Activated naive CD4-positive, alpha-beta T cell treated with anti-CD3 and anti-CD28 coated beads for 36 hours (primary cell): ENCODE measurements around the gene SNF8. TPM values are rescaled to one million over a fixed set of nuclear protein-coding genes. Genes with fewer than 3 reads are reported as not detected.

Source experiments
- CTCF ChIA-PET: fragments of 350-600 bp; sonication (Branson Sonifier 250); formaldehyde crosslinking; loops from one replicate; lab custom pipeline; 2021; ENCODE audit warnings: antibody characterized with exemption; lab: Charles Lee
- DNase-seq: peaks from one replicate; pipeline ENCODE4 v3.0.0-alpha.2; 2020
- H3K27ac Mint-ChIP-seq: one replicate; pipeline ENCODE4 v1.8.0; 2021; ENCODE audit warnings: mild to moderate bottlenecking, mixed read lengths
- H3K27me3 Mint-ChIP-seq: one replicate; pipeline ENCODE4 v1.8.0; 2021; ENCODE audit warnings: low read depth, mixed read lengths
- H3K36me3 Mint-ChIP-seq: one replicate; pipeline ENCODE4 v1.8.0; 2021; ENCODE audit warnings: low read depth, mixed read lengths
- H3K4me1 Mint-ChIP-seq: one replicate; pipeline ENCODE4 v1.8.0; 2021; ENCODE audit warnings: low read depth, mixed read lengths
- H3K4me3 Mint-ChIP-seq: one replicate; pipeline ENCODE4 v1.8.0; 2021; ENCODE audit warnings: mild to moderate bottlenecking, moderate library complexity, mixed read lengths
- H3K9me3 Mint-ChIP-seq: one replicate; pipeline ENCODE4 v1.8.0; 2021; ENCODE audit warnings: mixed read lengths
- intact Hi-C: fragments of 100-400 bp; cut with micrococcal nuclease; formaldehyde crosslinking; loops from one replicate; pipeline ENCODE4 v1.15.1; 2023
- total RNA-seq, 2 experiments: library from RNA; stranded (reverse); gene quantifications; one replicate each; pipeline ENCODE4 v1.2.3, GENCODE V29; 2021

SNF8 gene
- total RNA-seq, 2 experiments from 2014 or later = 90.3 to 96.3 TPM

GRCh38 chr17:48905987-48906515 lies 38.6 kb downstream of the SNF8 start:
- intact Hi-C loops = no loop called here
- CTCF ChIA-PET = no interaction called here
- Mint-ChIP-seq H3K27me3 (no peaks in the 10 kb centered on the region), H3K9me3 (no peaks in the 10 kb centered on the region), H3K4me3 (no peak overlapping the region), H3K27ac (no peak overlapping the region), H3K4me1 (peaks cover 22% of the 10 kb centered on the region), H3K36me3 (peaks cover 13% of the 10 kb centered on the region)
- no peak for DNase-seq

DNA sequence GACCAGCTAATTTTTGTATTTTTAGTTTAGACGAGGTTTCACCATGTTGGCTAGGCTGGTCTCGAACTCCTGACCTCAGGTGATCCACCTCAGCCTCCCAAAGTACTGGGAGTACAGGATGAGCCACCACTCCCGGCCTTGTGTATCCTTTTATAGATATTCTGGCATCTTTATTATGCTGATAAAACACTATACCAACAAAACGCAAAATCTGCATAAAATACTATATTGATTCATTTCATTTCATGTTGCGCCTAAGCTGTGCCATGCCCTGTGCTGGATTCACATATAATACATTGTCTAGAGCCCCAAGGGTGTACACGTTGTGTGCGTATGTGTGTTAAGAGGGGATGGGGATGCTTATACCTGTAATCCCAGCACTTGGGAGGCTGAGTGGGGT lies 40.2 kb downstream of the SNF8 start:
- no peak overlapping the region for H3K4me3 Mint-ChIP-seq
- no peaks in the 10 kb centered on the region for H3K9me3 Mint-ChIP-seq
- H3K36me3 Mint-ChIP-seq = peaks cover 3% of the 10 kb centered on the region
- H3K27ac Mint-ChIP-seq = no peak overlapping the region
- CTCF ChIA-PET = no interaction called here
- no peak for DNase-seq
- intact Hi-C loops = no loop called here
- no peaks in the 10 kb centered on the region for H3K27me3 Mint-ChIP-seq
- peaks cover 6% of the 10 kb centered on the region for H3K4me1 Mint-ChIP-seq

GRCh38 chr17:48903401-48903800 lies 41.2 kb downstream of the SNF8 start:
- CTCF ChIA-PET = interaction anchor here (0.6 to 2.7 kb wide), 3 partner anchors 18 to 172 kb away, joined by 3 to 20 read pairs (median 3); no protein-coding TSS in a partner anchor
- peaks cover 3% of the 10 kb centered on the region for H3K4me1 Mint-ChIP-seq
- H3K27ac Mint-ChIP-seq = no peak overlapping the region
- H3K4me3 Mint-ChIP-seq = no peak overlapping the region
- H3K9me3 Mint-ChIP-seq = no peaks in the 10 kb centered on the region
- intact Hi-C loops = no loop called here
- no peak for DNase-seq
- no peaks in the 10 kb centered on the region for H3K36me3 Mint-ChIP-seq
- no peaks in the 10 kb centered on the region for H3K27me3 Mint-ChIP-seq

- no peak overlapping the region for H3K4me3 Mint-ChIP-seq
Observed at GRCh38 chr17:48901241-48901640, 43.4 kb downstream of the SNF8 start.

DNA sequence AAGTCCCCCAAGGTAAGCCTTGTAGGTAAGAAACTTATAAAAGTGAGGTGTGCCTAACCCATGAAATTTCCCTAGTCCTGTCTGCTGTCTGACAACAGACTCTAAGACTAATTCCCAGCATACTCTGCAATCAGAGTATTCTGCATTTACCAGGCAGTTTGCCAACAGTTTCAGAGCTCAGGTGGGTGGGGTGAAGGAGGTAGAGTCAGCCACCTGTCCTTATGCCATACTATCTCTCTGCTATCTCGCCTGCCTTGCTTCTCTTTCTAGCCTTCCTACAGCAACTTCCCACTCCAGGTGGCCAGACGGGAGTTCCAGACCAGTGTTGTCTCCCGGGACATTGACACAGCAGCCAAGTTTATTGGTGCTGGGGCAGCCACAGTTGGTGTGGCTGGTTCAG lies 49.8 kb downstream of the SNF8 start:
- no peaks in the 10 kb centered on the region for H3K9me3 Mint-ChIP-seq
- intact Hi-C loops = loop anchor here (5.0 kb wide), 1 partner anchor 793 kb away; the partner anchor contains the start of gene CBX1
- no peak overlapping the region for H3K4me3 Mint-ChIP-seq
- H3K4me1 Mint-ChIP-seq = peaks cover 25% of the 10 kb centered on the region
- no peak overlapping the region for H3K27ac Mint-ChIP-seq
- peaks cover 31% of the 10 kb centered on the region for H3K36me3 Mint-ChIP-seq
- CTCF ChIA-PET = interaction anchor here (1.4 to 3.0 kb wide), 3 partner anchors 10 to 137 kb away, joined by 3 to 15 read pairs (median 4); no protein-coding TSS in a partner anchor
- no peaks in the 10 kb centered on the region for H3K27me3 Mint-ChIP-seq
- no peak for DNase-seq

More at GRCh38 chr17:48901241-48901640, 43.4 kb downstream of the SNF8 start:
- H3K9me3 Mint-ChIP-seq = no peaks in the 10 kb centered on the region
- H3K27me3 Mint-ChIP-seq = no peaks in the 10 kb centered on the region
- H3K36me3 Mint-ChIP-seq = peaks cover 12% of the 10 kb centered on the region
- H3K27ac Mint-ChIP-seq = no peak overlapping the region
- intact Hi-C loops = no loop called here
- CTCF ChIA-PET = interaction anchor here (2.7 kb wide), 1 partner anchor 16 kb away, joined by 20 read pairs; no protein-coding TSS in a partner anchor
- DNase-seq = no peak
- no peaks in the 10 kb centered on the region for H3K4me1 Mint-ChIP-seq

DNA sequence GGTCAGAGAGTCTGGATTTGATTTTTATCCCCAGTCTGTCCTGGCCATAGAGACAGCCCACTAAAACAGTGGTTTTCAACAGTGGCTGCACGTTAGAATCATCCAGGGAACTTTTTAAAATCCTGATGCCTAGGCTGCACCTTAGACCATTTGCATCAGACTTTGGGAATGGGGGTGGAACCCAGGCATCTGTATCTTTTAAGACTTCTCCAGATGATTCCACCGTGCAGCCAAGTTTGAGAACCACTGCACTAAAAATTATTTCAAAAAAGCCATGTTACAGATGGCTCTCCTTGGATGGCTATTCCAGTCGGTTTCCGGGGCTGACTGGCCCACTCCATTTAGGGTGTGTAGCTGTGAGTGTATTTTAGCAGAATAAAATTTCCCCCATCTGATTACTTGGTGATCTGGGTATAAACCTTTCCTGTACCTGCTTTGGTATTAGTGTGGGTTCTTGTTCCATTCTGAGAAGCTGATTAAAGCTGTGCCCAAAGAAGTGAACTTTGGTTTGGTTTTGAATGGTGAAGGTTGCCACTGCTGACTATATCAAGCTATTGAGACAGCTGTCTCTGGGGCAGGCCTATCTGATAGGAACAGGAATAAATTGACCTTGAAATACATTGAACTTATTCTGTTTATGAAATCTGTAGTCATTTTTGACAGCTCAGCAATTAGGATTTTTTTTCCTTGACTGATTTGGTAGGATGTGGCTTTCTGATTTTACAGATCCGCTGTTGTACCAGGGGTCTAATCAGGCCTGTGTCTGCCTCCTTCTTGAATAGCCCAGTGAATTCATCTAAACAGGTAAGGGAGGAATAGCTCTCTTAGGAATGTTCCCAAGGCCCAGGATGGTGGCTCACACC lies 50.8 kb downstream of the SNF8 start:
- H3K27me3 Mint-ChIP-seq = no peaks in the 10 kb centered on the region
- peaks cover 25% of the 10 kb centered on the region for H3K4me1 Mint-ChIP-seq

DNA sequence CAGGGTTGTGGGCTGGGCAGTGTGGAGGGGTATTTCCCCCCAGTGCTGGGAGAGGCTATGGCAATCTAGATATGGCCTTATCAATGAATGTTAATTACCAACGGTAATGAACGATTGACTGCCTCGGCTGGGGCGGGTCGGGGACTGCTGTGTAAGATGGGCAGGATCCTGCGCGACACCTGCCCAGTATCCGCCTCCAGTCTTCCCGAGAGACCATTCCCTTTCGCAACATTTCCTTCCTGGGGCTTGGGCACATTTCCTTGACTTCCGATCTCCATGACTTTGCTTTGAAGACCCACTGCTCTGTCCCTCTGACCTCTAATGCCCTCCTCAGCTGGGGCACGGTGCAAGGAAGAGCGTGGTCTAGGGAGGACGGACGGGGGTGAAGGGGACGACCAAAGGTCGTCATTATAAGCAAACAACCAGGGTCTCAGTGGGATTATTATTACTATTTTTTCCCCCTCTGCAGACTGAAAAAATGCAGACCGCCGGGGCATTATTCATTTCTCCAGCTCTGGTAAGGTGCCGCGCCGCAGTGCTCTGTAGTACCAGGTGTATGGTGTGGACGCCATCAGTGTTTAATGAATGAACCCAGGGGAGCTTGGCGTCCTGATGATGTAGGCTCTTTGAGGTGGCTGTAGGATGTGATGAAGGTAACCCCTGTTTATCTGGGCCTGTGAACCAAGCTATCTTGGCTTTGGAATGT lies 51.5 kb downstream of the SNF8 start:
- CTCF ChIA-PET = interaction anchor here (0.9 to 3.0 kb wide), 13 partner anchors 9 to 256 kb away, joined by 3 to 15 read pairs (median 4); no protein-coding TSS in a partner anchor
- peak overlapping the region; percentile 99 for H3K4me3 Mint-ChIP-seq
- H3K9me3 Mint-ChIP-seq = no peaks in the 10 kb centered on the region
- H3K36me3 Mint-ChIP-seq = peaks cover 29% of the 10 kb centered on the region
- intact Hi-C loops = loop anchor here (1.0 to 5.0 kb wide), 6 partner anchors 15 to 791 kb away; partner anchors contain the start of genes CALCOCO2, CBX1, SNF8 and UBE2Z
- no peaks in the 10 kb centered on the region for H3K27me3 Mint-ChIP-seq
- peak overlapping the region; percentile 95 for H3K27ac Mint-ChIP-seq
- peak; percentile 21 for DNase-seq
- peaks cover 25% of the 10 kb centered on the region for H3K4me1 Mint-ChIP-seq

More for the DNA sequence above, 50.8 kb downstream of the SNF8 start:
- intact Hi-C loops = loop anchor here (5.0 kb wide), 1 partner anchor 792 kb away; the partner anchor contains the start of gene CBX1
- CTCF ChIA-PET = interaction anchor here (1.1 to 3.0 kb wide), 7 partner anchors 9 to 216 kb away, joined by 3 to 15 read pairs (median 4); no protein-coding TSS in a partner anchor
- H3K27ac Mint-ChIP-seq = peak overlapping the region; percentile 95
- DNase-seq = no peak
- peak overlapping the region; percentile 99 for H3K4me3 Mint-ChIP-seq
- H3K9me3 Mint-ChIP-seq = no peaks in the 10 kb centered on the region
- H3K36me3 Mint-ChIP-seq = peaks cover 31% of the 10 kb centered on the region

DNA sequence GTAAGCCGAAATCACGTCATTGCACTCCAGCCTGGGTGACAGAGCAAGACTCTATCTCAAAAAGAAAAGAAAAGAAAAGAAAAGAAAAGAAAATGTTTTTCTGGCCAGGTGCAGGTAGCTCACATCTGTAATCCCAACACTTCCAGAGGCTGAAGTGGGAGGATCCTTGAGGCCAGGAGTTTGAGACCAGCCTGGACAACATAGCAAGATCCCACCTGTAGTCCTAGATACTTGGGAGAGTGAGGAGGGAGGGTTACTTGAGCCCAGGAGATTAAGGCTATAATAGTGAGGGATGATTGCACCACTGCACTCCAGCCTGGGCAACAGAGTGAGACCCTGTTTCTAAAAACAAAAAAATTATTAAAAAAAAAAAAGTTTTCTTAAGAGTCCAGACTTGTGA lies 54.6 kb downstream of the SNF8 start:
- DNase-seq = no peak
- Mint-ChIP-seq H3K36me3 (peaks cover 10% of the 10 kb centered on the region), H3K27me3 (no peaks in the 10 kb centered on the region), H3K4me3 (no peak overlapping the region), H3K4me1 (peaks cover 16% of the 10 kb centered on the region), H3K27ac (no peak overlapping the region), H3K9me3 (no peaks in the 10 kb centered on the region)
- CTCF ChIA-PET = interaction anchor here (0.6 to 2.9 kb wide), 5 partner anchors 11 to 143 kb away, joined by 3 to 16 read pairs (median 6); no protein-coding TSS in a partner anchor
- intact Hi-C loops = loop anchor here (5.0 kb wide), 1 partner anchor 788 kb away; the partner anchor contains the start of gene CBX1

- no peak for DNase-seq
- CTCF ChIA-PET = interaction anchor here (0.6 to 5.2 kb wide), 11 partner anchors 15 to 575 kb away, joined by 3 to 42 read pairs (median 10); partner anchors contain the start of genes PRAC2 and SNF8
- no peaks in the 10 kb centered on the region for H3K9me3 Mint-ChIP-seq
Observed at GRCh38 chr17:48883171-48883570, 61.5 kb downstream of the SNF8 start.

DNA sequence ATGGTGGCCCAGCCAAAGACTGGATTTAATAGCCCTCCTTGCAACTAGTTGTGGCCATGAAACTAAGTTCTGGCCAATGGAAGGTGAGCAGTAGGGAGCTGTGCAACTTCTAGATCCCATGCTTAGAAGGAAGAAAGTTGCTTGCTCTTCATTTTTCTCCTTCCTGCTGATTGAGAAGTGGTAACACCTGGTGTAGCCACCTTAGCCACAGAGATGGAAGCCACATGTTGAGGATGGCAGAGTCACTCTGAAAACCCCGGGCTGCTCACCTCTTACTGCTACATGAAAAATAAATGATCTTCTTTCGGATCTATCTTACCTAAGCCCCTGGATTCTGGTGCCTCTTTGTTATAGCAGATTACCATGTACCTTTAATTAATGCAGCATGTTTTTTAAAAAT lies 62.4 kb downstream of the SNF8 start:
- no peaks in the 10 kb centered on the region for H3K9me3 Mint-ChIP-seq
- H3K4me1 Mint-ChIP-seq = peaks cover 2% of the 10 kb centered on the region
- CTCF ChIA-PET = interaction anchor here (0.6 to 5.2 kb wide), 6 partner anchors 21 to 204 kb away, joined by 3 to 34 read pairs (median 4); no protein-coding TSS in a partner anchor
- H3K4me3 Mint-ChIP-seq = no peak overlapping the region
- H3K27me3 Mint-ChIP-seq = peaks cover 3% of the 10 kb centered on the region
- no peaks in the 10 kb centered on the region for H3K36me3 Mint-ChIP-seq
- H3K27ac Mint-ChIP-seq = no peak overlapping the region
- intact Hi-C loops = no loop called here
- no peak for DNase-seq

More at GRCh38 chr17:48883171-48883570, 61.5 kb downstream of the SNF8 start:
- Mint-ChIP-seq H3K4me1 (peaks cover 2% of the 10 kb centered on the region), H3K36me3 (no peaks in the 10 kb centered on the region), H3K27ac (no peak overlapping the region), H3K4me3 (no peak overlapping the region), H3K27me3 (no peaks in the 10 kb centered on the region)
- intact Hi-C loops = no loop called here
